A549 (cell line): Measurements from ENCODE around the gene TFCP2. TPM values are rescaled to one million over a fixed set of nuclear protein-coding genes. Genes with fewer than 3 reads are reported as not detected.

Source experiments
- ATAC-seq, 2 experiments: fragments of 200-7000 bp in 1 of 2; fragments of >200 bp in 1 of 2; cut with Nextera tagmentation in 1 of 2; cut with Tn5 transposase in 1 of 2; 3 replicates each; pipeline versions ENCODE4 v1.8.0 to v1.9.1; 2018 to 2020; ENCODE audit warnings: mild to moderate bottlenecking in 1 of 2, moderate library complexity in 1 of 2
- CTCF ChIA-PET: fragments of 300-600 bp; sonication (Branson Sonifier 250); formaldehyde crosslinking; extraction: SDS; loops from one replicate; lab custom pipeline; 2021; ENCODE audit warnings: antibody characterized with exemption, inconsistent platforms; lab: Yijun Ruan, JAX
- POLR2A ChIA-PET: fragments of 350-600 bp; formaldehyde crosslinking; extraction: SDS; loops from one replicate; lab custom pipeline; 2021; ENCODE audit warnings: antibody characterized with exemption, inconsistent platforms; lab: Yijun Ruan, JAX
- DNase-seq, 2 experiments: peaks; one replicate each; pipeline versions ENCODE4 v3.0.0 to v3.0.0-alpha.2; 2011 to 2016; ENCODE audit warnings: low read depth in 1 of 2, low spot score in 1 of 2
- FAIRE-seq: peaks from 2 replicates; lab custom pipeline; 2011; peaks lifted over from hg19 to GRCh38; lab: Jason Lieb, UNC
- H3K27ac ChIP-seq, 2 experiments: fragments of >200 bp; sonication (Bioruptor Twin); formaldehyde crosslinking; 3 replicates each; pipeline ENCODE4 v1.5.1; 2016 to 2017
- H3K4me1 ChIP-seq: fragments of >200 bp; sonication (Bioruptor Twin); formaldehyde crosslinking; 3 replicates; pipeline ENCODE4 v1.6.1; 2016
- H3K4me2 ChIP-seq: fragments of >200 bp; sonication (Bioruptor Twin); formaldehyde crosslinking; 3 replicates; pipeline ENCODE4 v1.6.1; 2016
- H3K4me3 ChIP-seq: fragments of >200 bp; sonication (Bioruptor Twin); formaldehyde crosslinking; 3 replicates; pipeline ENCODE4 v1.5.1; 2016
- H3K9me3 ChIP-seq: fragments of >200 bp; sonication (Bioruptor Twin); formaldehyde crosslinking; 3 replicates; pipeline ENCODE4 v1.6.1; 2016
- CBX2 ChIP-seq: fragments of 200-600 bp; sonication (generic); IDR thresholded peaks from 2 replicates; pipeline ENCODE4 v1.6.1; 2016; ENCODE audit warnings: low read depth, mild to moderate bottlenecking, borderline replicate concordance
- CEBPB ChIP-seq, 2 experiments: fragments of >200 bp in 1 of 2; sonication (Bioruptor Twin) in 1 of 2; formaldehyde crosslinking in 1 of 2; IDR thresholded peaks; 2 replicates each; pipeline ENCODE4 v1.6.1; 2012 to 2016
- ELK1 ChIP-seq: fragments of 150-350 bp; IDR thresholded peaks from 2 replicates; pipeline ENCODE4 v1.6.1; 2014; ENCODE audit warnings: low read depth, mild to moderate bottlenecking, low read length
- GATA3 ChIP-seq: IDR thresholded peaks from 2 replicates; pipeline ENCODE4 v1.6.1; 2012; ENCODE audit warnings: borderline replicate concordance
- HEYL ChIP-seq: fragments of 250-450 bp; sonication (Bioruptor Pico); IDR thresholded peaks from 2 replicates; pipeline ENCODE4 v1.8.0; 2021; ENCODE audit warnings: mild to moderate bottlenecking, moderate library complexity
- MAFK ChIP-seq: fragments of 450-650 bp; IDR thresholded peaks from 2 replicates; pipeline ENCODE4 v1.6.1; 2014; ENCODE audit not compliant: partially characterized antibody
- POLR2A ChIP-seq: IDR thresholded peaks from 2 replicates; pipeline ENCODE4 v1.6.1; 2012; ENCODE audit warnings: mild to moderate bottlenecking, low read length
- REST ChIP-seq: fragments of 200-600 bp; sonication (generic); IDR thresholded peaks from 2 replicates; pipeline ENCODE4 v1.6.1; 2016; ENCODE audit warnings: antibody characterized with exemption, mild to moderate bottlenecking, moderate library complexity
- RFX5 ChIP-seq: fragments of 450-650 bp; IDR thresholded peaks from 2 replicates; pipeline ENCODE4 v1.7.1; 2014; ENCODE audit warnings: antibody characterized with exemption, mild to moderate bottlenecking, moderate library complexity
- TFCP2L1 ChIP-seq: fragments of 250-450 bp; sonication (Bioruptor Pico); IDR thresholded peaks from 2 replicates; pipeline ENCODE4 v1.5.0; 2021; ENCODE audit warnings: mild to moderate bottlenecking
- TP53 ChIP-seq: fragments of 250-450 bp; sonication (Bioruptor Pico); IDR thresholded peaks from 2 replicates; pipeline ENCODE4 v1.5.0; 2021; ENCODE audit warnings: mild to moderate bottlenecking, moderate library complexity
- ZC3H11A ChIP-seq: fragments of 450-650 bp; IDR thresholded peaks from 2 replicates; pipeline ENCODE4 v1.6.1; 2014; ENCODE audit warnings: antibody characterized with exemption, mild to moderate bottlenecking
- ZFP36 ChIP-seq: fragments of 450-650 bp; IDR thresholded peaks from 2 replicates; pipeline ENCODE4 v1.6.1; 2014; ENCODE audit warnings: borderline replicate concordance; ENCODE audit not compliant: partially characterized antibody
- ZNF302 ChIP-seq: fragments of 250-450 bp; sonication (Bioruptor Pico); IDR thresholded peaks from 2 replicates; pipeline ENCODE4 v1.9.0; 2021; ENCODE audit warnings: inconsistent platforms, mild to moderate bottlenecking, moderate library complexity
- WGBS: methylation state at CpG from one replicate; pipeline ENCODE4 v1.1.6; 2017; ENCODE audit errors: missing lambda C conversion rate; 5-methylcytosine and 5-hydroxymethylcytosine counted together
- polyA plus RNA-seq, 4 experiments: library from polyadenylated mRNA; depleted of rRNA in 3 of 4; stranded (reverse); fragments of >200 nt; fragmentation: RNase III in 1 of 4; extraction: RNeasy Plus Mini Kit Qiagen cat#74134 plus additional on column Dnase treatment in 1 of 4; gene quantifications; 2 replicates in 3 of 4; 3 replicates in 1 of 4; pipeline ENCODE4 v1.2.3, GENCODE V29; 2011 to 2017
- TF ChIP-seq, protein P1 (sequence below): fragments of 450-650 bp; IDR thresholded peaks from 2 replicates; pipeline ENCODE4 v1.6.1; 2014; ENCODE audit warnings: antibody characterized with exemption
- TF ChIP-seq, protein P2 (sequence below): fragments of >200 bp; sonication (Bioruptor Twin); formaldehyde crosslinking; IDR thresholded peaks from 2 replicates; pipeline ENCODE4 v1.6.1; 2016
- TF ChIP-seq, protein P3 (sequence below): fragments of 250-450 bp; sonication (Bioruptor Pico); IDR thresholded peaks from 2 replicates; pipeline ENCODE4 v1.5.0; 2021; ENCODE audit warnings: mild to moderate bottlenecking, moderate library complexity, borderline replicate concordance
- TF ChIP-seq, protein P4 (sequence below): IDR thresholded peaks from 2 replicates; pipeline ENCODE4 v1.6.1; 2012; ENCODE audit warnings: low read depth, borderline replicate concordance

Gene TFCP2
- polyA plus RNA-seq, 2 of the 4 experiments (the other 2 are of a cell fraction): 18.7 to 39.8 TPM

DNA sequence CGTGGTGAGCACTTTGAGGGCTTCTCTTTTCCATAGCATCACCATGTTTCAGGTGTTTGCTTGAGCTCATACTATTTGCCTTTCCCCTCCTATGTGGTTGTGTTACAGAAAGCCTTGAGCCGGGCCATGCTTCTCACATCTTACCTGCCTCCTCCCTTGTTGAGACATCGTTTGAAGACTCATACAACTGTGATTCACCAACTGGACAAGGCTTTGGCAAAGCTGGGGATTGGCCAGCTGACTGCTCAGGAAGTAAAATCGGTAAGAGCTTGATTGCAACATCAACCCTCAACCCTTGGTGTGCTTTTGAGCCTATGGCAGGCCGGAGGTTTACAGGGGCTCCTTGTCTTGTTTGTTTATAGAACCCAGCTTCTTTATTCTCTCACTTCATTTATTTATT, 116.7 kb downstream of the TFCP2 start:
- no peak for FAIRE-seq
- Histone ChIP-seq H3K4me2 (no peak overlapping the region), H3K4me3 (no peak overlapping the region), H3K9me3 (no peaks in the 10 kb centered on the region)
- WGBS: 68% methylated on average over 5 of the region's 5 CpGs
- peak in 1 of 2 experiments; percentile 21 for DNase-seq
- POLR2A ChIA-PET: interaction anchor here (2.0 kb wide), 1 partner anchor 27 kb away, joined by 9 read pairs; the partner anchor contains the start of gene CSRNP2
- TF ChIP-seq CEBPB (IDR thresholded peaks at IDR 0.05): peak; percentile 37 to 40; a peak in 2 of 4 replicates
- TF ChIP-seq REST: no peak
- TF ChIP-seq RFX5: no peak
- TF ChIP-seq, all 56 proteins: peak for 1
- Histone ChIP-seq H3K27ac (no peak overlapping the region), H3K4me1 (no peaks in the 10 kb centered on the region)
- CTCF ChIA-PET: interaction anchor here (0.9 kb wide), 1 partner anchor 294 kb away, joined by 4 read pairs; no protein-coding TSS in a partner anchor
- 0 out of 6 replicates have a peak, but pooled peaks of 1 of the 2 experiments have one; percentile 39 for ATAC-seq

DNA sequence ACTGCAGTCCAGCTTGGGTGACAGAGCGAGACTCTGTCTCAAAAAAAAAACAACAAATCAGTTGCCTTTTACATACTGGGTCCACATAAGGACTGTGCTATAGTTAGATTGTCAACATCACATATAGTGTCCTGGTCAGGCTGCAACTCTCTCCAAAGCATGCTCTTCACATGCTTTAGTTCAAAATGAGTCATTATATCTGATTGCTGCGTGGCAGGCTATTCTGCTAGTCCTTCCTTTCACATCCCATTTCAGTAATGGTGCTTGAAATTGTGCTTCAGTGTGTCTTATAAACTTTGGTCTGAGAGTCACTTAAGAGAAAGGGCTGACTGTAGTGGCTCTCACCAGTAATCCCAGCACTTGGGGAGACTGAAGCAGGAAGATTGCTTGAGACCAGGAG, 117.9 kb downstream of the TFCP2 start:
- POLR2A ChIA-PET: no interaction called here
- TF ChIP-seq, protein P1, sequence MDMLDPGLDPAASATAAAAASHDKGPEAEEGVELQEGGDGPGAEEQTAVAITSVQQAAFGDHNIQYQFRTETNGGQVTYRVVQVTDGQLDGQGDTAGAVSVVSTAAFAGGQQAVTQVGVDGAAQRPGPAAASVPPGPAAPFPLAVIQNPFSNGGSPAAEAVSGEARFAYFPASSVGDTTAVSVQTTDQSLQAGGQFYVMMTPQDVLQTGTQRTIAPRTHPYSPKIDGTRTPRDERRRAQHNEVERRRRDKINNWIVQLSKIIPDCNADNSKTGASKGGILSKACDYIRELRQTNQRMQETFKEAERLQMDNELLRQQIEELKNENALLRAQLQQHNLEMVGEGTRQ: no peak
- TF ChIP-seq, protein P2, sequence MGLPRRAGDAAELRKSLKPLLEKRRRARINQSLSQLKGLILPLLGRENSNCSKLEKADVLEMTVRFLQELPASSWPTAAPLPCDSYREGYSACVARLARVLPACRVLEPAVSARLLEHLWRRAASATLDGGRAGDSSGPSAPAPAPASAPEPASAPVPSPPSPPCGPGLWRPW: no peak
- no peak for TF ChIP-seq ZFP36
- no peak for TF ChIP-seq POLR2A
- no peak for TF ChIP-seq CBX2
- ATAC-seq (no peak), DNase-seq (no peak), FAIRE-seq (no peak)
- H3K4me3 ChIP-seq: no peak overlapping the region
- H3K27ac ChIP-seq: no peak overlapping the region
- CTCF ChIA-PET: no interaction called here
- WGBS: 97% methylated on average over 2 of the region's 2 CpGs
- H3K4me1 ChIP-seq: no peaks in the 10 kb centered on the region; the same call in 2 of the 3 replicates
- H3K4me2 ChIP-seq: no peak overlapping the region
- H3K9me3 ChIP-seq: no peaks in the 10 kb centered on the region

DNA sequence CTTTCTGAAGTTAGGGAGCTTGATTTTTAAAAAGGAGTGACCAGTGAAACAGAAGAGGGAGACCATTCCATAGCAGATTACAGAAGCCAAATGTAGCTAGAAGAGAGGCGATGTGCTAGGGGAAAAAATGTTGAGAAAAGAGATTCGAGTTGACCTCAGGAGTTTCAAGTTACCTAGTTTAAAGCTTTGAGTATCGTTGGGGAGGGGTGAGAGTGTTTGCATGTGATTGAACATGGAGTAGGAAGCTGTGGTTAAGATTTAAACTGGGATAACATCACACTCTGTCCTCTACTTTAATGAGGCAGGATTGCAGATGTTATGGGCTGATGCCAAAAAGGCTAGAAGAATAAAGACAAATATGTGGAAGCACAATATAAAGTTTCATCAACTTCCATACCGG, 121.1 kb downstream of the TFCP2 start:
- POLR2A ChIA-PET: interaction anchor here (1.9 kb wide), 1 partner anchor 32 kb away, joined by 6 read pairs; the partner anchor contains the start of gene CSRNP2
- WGBS: 90% methylated on average over 4 of the region's 4 CpGs
- no peak overlapping the region for H3K27ac ChIP-seq
- no peak for TF ChIP-seq CEBPB (IDR thresholded peaks at IDR 0.05)
- TF ChIP-seq GATA3: no peak
- H3K4me1 ChIP-seq: peaks cover 10% of the 10 kb centered on the region; the same call in 2 of the 3 replicates
- no peak overlapping the region for H3K4me2 ChIP-seq
- ATAC-seq (no peak), DNase-seq (no peak), FAIRE-seq (no peak)
- no peaks in the 10 kb centered on the region for H3K9me3 ChIP-seq
- CTCF ChIA-PET: interaction anchor here (0.6 to 1.8 kb wide), 4 partner anchors 10 to 290 kb away, joined by 3 to 6 read pairs (median 3); partner anchors contain the start of gene SLC11A2
- no peak overlapping the region for H3K4me3 ChIP-seq

DNA sequence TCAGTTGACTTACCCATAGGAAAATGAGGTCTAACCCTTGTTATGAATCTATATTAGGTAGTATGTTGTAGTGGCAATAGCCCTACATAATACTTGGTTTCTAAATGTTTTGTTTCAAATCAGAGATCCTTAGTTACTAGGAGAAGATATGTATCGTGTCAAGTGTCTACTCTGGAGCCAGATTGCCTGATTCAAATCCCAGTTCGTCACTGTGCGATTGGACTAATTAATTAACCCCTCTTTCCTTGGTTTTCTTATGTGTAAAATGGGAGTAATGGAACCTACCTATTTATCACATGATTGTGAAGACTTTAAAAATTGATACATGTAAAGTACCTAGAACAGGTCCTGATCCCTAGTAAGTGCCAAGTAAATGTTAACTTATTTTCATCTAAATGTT, 123.4 kb downstream of the TFCP2 start:
- ChIA-PET POLR2A (no interaction called here), CTCF (interaction anchor here (0.6 to 1.2 kb wide), 3 partner anchors 12 to 292 kb away, joined by 3 to 5 read pairs (median 4); no protein-coding TSS in a partner anchor)
- Histone ChIP-seq H3K4me2 (peak overlapping the region; percentile 93), H3K27ac (peak overlapping the region in 1 of 2 experiments; percentile 92; a peak in 3 of 6 replicates), H3K4me3 (peak overlapping the region; percentile 72), H3K4me1 (peaks cover 10% of the 10 kb centered on the region; the same call in 2 of the 3 replicates), H3K9me3 (no peaks in the 10 kb centered on the region)
- FAIRE-seq (no peak), DNase-seq (no peak), ATAC-seq (no peak)
- 93% methylated on average over 3 of the region's 3 CpGs for WGBS
- TF ChIP-seq, protein P2: no peak
- TF ChIP-seq TP53 (CRISPR knock-in tag) (no peak), ZC3H11A (no peak), MAFK (no peak), TFCP2L1 (no peak), ZNF302 (CRISPR knock-in tag) (no peak), ELK1 (no peak), HEYL (CRISPR knock-in tag) (no peak)
- TF ChIP-seq, protein P3, sequence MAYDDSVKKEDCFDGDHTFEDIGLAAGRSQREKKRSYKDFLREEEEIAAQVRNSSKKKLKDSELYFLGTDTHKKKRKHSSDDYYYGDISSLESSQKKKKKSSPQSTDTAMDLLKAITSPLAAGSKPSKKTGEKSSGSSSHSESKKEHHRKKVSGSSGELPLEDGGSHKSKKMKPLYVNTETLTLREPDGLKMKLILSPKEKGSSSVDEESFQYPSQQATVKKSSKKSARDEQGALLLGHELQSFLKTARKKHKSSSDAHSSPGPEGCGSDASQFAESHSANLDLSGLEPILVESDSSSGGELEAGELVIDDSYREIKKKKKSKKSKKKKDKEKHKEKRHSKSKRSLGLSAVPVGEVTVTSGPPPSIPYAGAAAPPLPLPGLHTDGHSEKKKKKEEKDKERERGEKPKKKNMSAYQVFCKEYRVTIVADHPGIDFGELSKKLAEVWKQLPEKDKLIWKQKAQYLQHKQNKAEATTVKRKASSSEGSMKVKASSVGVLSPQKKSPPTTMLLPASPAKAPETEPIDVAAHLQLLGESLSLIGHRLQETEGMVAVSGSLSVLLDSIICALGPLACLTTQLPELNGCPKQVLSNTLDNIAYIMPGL: no peak
- TF ChIP-seq, protein P4, sequence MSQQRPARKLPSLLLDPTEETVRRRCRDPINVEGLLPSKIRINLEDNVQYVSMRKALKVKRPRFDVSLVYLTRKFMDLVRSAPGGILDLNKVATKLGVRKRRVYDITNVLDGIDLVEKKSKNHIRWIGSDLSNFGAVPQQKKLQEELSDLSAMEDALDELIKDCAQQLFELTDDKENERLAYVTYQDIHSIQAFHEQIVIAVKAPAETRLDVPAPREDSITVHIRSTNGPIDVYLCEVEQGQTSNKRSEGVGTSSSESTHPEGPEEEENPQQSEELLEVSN: no peak
- TF ChIP-seq, protein P1: no peak
